MG63 (cell line): ENCODE results near the gene SOCS3. TPM values are rescaled to one million over a fixed set of nuclear protein-coding genes. Genes with fewer than 3 reads are reported as not detected.

Experiments
- DNase-seq: peaks from one replicate; pipeline ENCODE4 v3.0.0-alpha.2; 2020
- H3K27me3 ChIP-seq: fragments of 250-450 bp; sonication (Bioruptor Pico); 2 replicates; pipeline ENCODE4 v1.5.1; 2020; ENCODE audit warnings: mild to moderate bottlenecking, moderate library complexity
- H3K36me3 ChIP-seq: fragments of 250-450 bp; sonication (Bioruptor Pico); 2 replicates; pipeline ENCODE4 v1.5.1; 2020; ENCODE audit warnings: mild to moderate bottlenecking, moderate library complexity
- H3K4me3 ChIP-seq: fragments of 250-450 bp; sonication (Bioruptor Pico); 2 replicates; pipeline ENCODE4 v1.5.1; 2020; ENCODE audit warnings: mild to moderate bottlenecking, moderate library complexity
- H3K9me3 ChIP-seq: fragments of 250-450 bp; sonication (Bioruptor Pico); 2 replicates; pipeline ENCODE4 v1.5.1; 2020; ENCODE audit warnings: mild to moderate bottlenecking, moderate library complexity
- total RNA-seq: library from RNA; depleted of rRNA; stranded (reverse); fragments of >200 nt; shearing (Covaris generic); gene quantifications from 2 replicates; pipeline ENCODE4 v1.2.3, GENCODE V29; 2014; ENCODE audit warnings: low replicate concordance

Gene SOCS3
- total RNA-seq, 1 experiment from 2014 or later: 32.9 TPM

- Histone ChIP-seq H3K4me3 (no peak overlapping the region), H3K27me3 (no peaks in the 10 kb centered on the region), H3K9me3 (no peaks in the 10 kb centered on the region), H3K36me3 (peaks cover 75% of the 10 kb centered on the region)
- DNase-seq: no peak
Measured at GRCh38 chr17:78394209-78394608, 34.3 kb upstream of the SOCS3 start.

- H3K9me3 ChIP-seq: no peaks in the 10 kb centered on the region
- no peak overlapping the region for H3K4me3 ChIP-seq
- no peaks in the 10 kb centered on the region for H3K27me3 ChIP-seq
- peaks cover 71% of the 10 kb centered on the region for H3K36me3 ChIP-seq
- no peak for DNase-seq
Measured at GRCh38 chr17:78393575-78393974, 33.7 kb upstream of the SOCS3 start.

GRCh38 chr17:78392295-78392694 is 32.4 kb upstream of the SOCS3 start:
- no peak for DNase-seq
- Histone ChIP-seq H3K27me3 (no peaks in the 10 kb centered on the region), H3K36me3 (peaks cover 63% of the 10 kb centered on the region), H3K9me3 (no peaks in the 10 kb centered on the region), H3K4me3 (no peak overlapping the region)

GRCh38 chr17:78391843-78392242 is 32.0 kb upstream of the SOCS3 start:
- DNase-seq: peak; percentile 41
- no peaks in the 10 kb centered on the region for H3K27me3 ChIP-seq
- H3K9me3 ChIP-seq: no peaks in the 10 kb centered on the region
- H3K36me3 ChIP-seq: peaks cover 61% of the 10 kb centered on the region
- no peak overlapping the region for H3K4me3 ChIP-seq

- H3K27me3 ChIP-seq: no peaks in the 10 kb centered on the region
- H3K4me3 ChIP-seq: no peak overlapping the region
- no peak for DNase-seq
- peaks cover 61% of the 10 kb centered on the region for H3K36me3 ChIP-seq
- no peaks in the 10 kb centered on the region for H3K9me3 ChIP-seq
Measured at GRCh38 chr17:78391051-78391431, 31.2 kb upstream of the SOCS3 start.

- Histone ChIP-seq H3K9me3 (no peaks in the 10 kb centered on the region), H3K4me3 (no peak overlapping the region), H3K36me3 (peaks cover 61% of the 10 kb centered on the region), H3K27me3 (no peaks in the 10 kb centered on the region)
- peak; percentile 77 for DNase-seq
Measured at GRCh38 chr17:78390241-78391050, 30.6 kb upstream of the SOCS3 start.

GRCh38 chr17:78387977-78388941 is 28.4 kb upstream of the SOCS3 start:
- Histone ChIP-seq H3K27me3 (no peaks in the 10 kb centered on the region), H3K36me3 (peaks cover 58% of the 10 kb centered on the region), H3K9me3 (no peaks in the 10 kb centered on the region), H3K4me3 (no peak overlapping the region)
- peak; percentile 78 for DNase-seq

GRCh38 chr17:78384479-78385175 is 24.8 kb upstream of the SOCS3 start:
- no peak for DNase-seq
- Histone ChIP-seq H3K9me3 (no peaks in the 10 kb centered on the region), H3K27me3 (no peaks in the 10 kb centered on the region), H3K36me3 (peaks cover 47% of the 10 kb centered on the region), H3K4me3 (no peak overlapping the region; the same call in 1 of the 2 replicates)

- peak; percentile 100 for DNase-seq
- no peak overlapping the region; the same call in 1 of the 2 replicates for H3K4me3 ChIP-seq
Measured at GRCh38 chr17:78383725-78384471, 24.0 kb upstream of the SOCS3 start.

GRCh38 chr17:78381601-78382232 is 21.8 kb upstream of the SOCS3 start:
- Histone ChIP-seq H3K9me3 (no peaks in the 10 kb centered on the region), H3K27me3 (no peaks in the 10 kb centered on the region), H3K4me3 (no peak overlapping the region), H3K36me3 (peaks cover 38% of the 10 kb centered on the region)
- DNase-seq: no peak

More at GRCh38 chr17:78383725-78384471, 24.0 kb upstream of the SOCS3 start:
- Histone ChIP-seq H3K36me3 (peaks cover 47% of the 10 kb centered on the region), H3K27me3 (no peaks in the 10 kb centered on the region), H3K9me3 (no peaks in the 10 kb centered on the region)

GRCh38 chr17:78380370-78380769 is 20.5 kb upstream of the SOCS3 start:
- H3K27me3 ChIP-seq: no peaks in the 10 kb centered on the region
- H3K4me3 ChIP-seq: no peak overlapping the region
- H3K36me3 ChIP-seq: peaks cover 24% of the 10 kb centered on the region
- no peak for DNase-seq
- H3K9me3 ChIP-seq: no peaks in the 10 kb centered on the region

- H3K9me3 ChIP-seq: no peaks in the 10 kb centered on the region
- peak; percentile 52 for DNase-seq
- no peaks in the 10 kb centered on the region for H3K27me3 ChIP-seq
- peaks cover 14% of the 10 kb centered on the region for H3K36me3 ChIP-seq
- peak overlapping the region; percentile 95 for H3K4me3 ChIP-seq
Measured at GRCh38 chr17:78379131-78379491, 19.2 kb upstream of the SOCS3 start.

GRCh38 chr17:78378225-78379130 is 18.6 kb upstream of the SOCS3 start, which contains the start of gene PGS1:
PGS1 (plus strand) TSS chr17:78378649; CDS start chr17:78378666, 17 bp downstream.
- peak within 1 kb of the TSS; percentile 95 for H3K4me3 ChIP-seq
- no peaks in the 10 kb centered on the region for H3K9me3 ChIP-seq
- H3K36me3 ChIP-seq: peaks cover 14% of the 10 kb centered on the region
- no peaks in the 10 kb centered on the region for H3K27me3 ChIP-seq
- peak; percentile 82 for DNase-seq

- no peaks in the 10 kb centered on the region for H3K27me3 ChIP-seq
- DNase-seq: no peak
- H3K36me3 ChIP-seq: peaks cover 13% of the 10 kb centered on the region
- no peaks in the 10 kb centered on the region for H3K9me3 ChIP-seq
- peak overlapping the region; percentile 95 for H3K4me3 ChIP-seq
Measured at GRCh38 chr17:78377858-78378224, 18.0 kb upstream of the SOCS3 start.

- Histone ChIP-seq H3K4me3 (no peak overlapping the region), H3K9me3 (no peaks in the 10 kb centered on the region), H3K36me3 (peaks cover 4% of the 10 kb centered on the region), H3K27me3 (no peaks in the 10 kb centered on the region)
- DNase-seq: no peak
Measured at GRCh38 chr17:78376161-78376560, 16.3 kb upstream of the SOCS3 start.
